AG08395 (cell line): ENCODE data around the gene H2BK1.

Source experiments
- DNase-seq: peaks from one replicate; pipeline ENCODE4 v3.0.0; 2012; ENCODE audit warnings: mixed read lengths, low spot score

The H2BK1 gene

GRCh38 chr7:151178831-151179230, 31.5 kb downstream of the H2BK1 start:
- no peak for DNase-seq

- no peak for DNase-seq
Measured at GRCh38 chr7:151178236-151178635, 32.1 kb downstream of the H2BK1 start.

GRCh38 chr7:151177310-151177709, 33.0 kb downstream of the H2BK1 start:
- DNase-seq = no peak

- DNase-seq = no peak
Measured at GRCh38 chr7:151176401-151176800, 33.9 kb downstream of the H2BK1 start.

GRCh38 chr7:151175793-151176311, 34.4 kb downstream of the H2BK1 start:
- no peak for DNase-seq

GRCh38 chr7:151175047-151175792, 35.1 kb downstream of the H2BK1 start:
- DNase-seq = no peak

- DNase-seq = no peak
Measured at GRCh38 chr7:151174246-151175046, 35.8 kb downstream of the H2BK1 start.

GRCh38 chr7:151173386-151174245, 36.7 kb downstream of the H2BK1 start:
- DNase-seq = no peak

GRCh38 chr7:151172273-151173141, 37.8 kb downstream of the H2BK1 start:
- DNase-seq = peak; percentile 91

GRCh38 chr7:151168787-151169162, 41.5 kb downstream of the H2BK1 start:
- no peak for DNase-seq

- peak; percentile 23 for DNase-seq
Measured at GRCh38 chr7:151168003-151168786, 42.1 kb downstream of the H2BK1 start.

GRCh38 chr7:151167197-151167961, 42.9 kb downstream of the H2BK1 start, which contains the start of gene GBX1:
TSS of gene GBX1 (minus strand) at chr7:151167694. CDS start at chr7:151167548, 146 bp downstream.
- DNase-seq = no peak

GRCh38 chr7:151166629-151167196, 43.6 kb downstream of the H2BK1 start:
- DNase-seq = no peak

GRCh38 chr7:151161757-151162156, 48.5 kb downstream of the H2BK1 start:
- DNase-seq = no peak
